Erythroblast (primary cell): ENCODE results near the gene MAPK10.

Experiments
- GATA1 ChIP-seq: IDR thresholded peaks from 2 replicates; pipeline ENCODE4 v1.6.1; 2011; ENCODE audit warnings: low read depth, mild to moderate bottlenecking, control low read depth, low read length, moderate library complexity
- POLR2A ChIP-seq: IDR thresholded peaks from 2 replicates; pipeline ENCODE4 v1.6.1; 2011; ENCODE audit warnings: mild to moderate bottlenecking, low read length

- no peak for TF ChIP-seq POLR2A
- TF ChIP-seq GATA1, result no peak
These were observed 258.0 kb downstream of the MAPK10 start for GRCh38 chr4:86101841-86102240.
